HG02943 (cell line): ENCODE data around the gene CD1D.

ENCODE experiments used
- ATAC-seq: cut with Tn5 transposase; IDR thresholded peaks from one replicate; pipeline ENCODE4 v1.9.1; 2021; ENCODE audit warnings: mild to moderate bottlenecking, low read depth, moderate library complexity; ENCODE audit not compliant: unreplicated experiment

Gene CD1D

DNA sequence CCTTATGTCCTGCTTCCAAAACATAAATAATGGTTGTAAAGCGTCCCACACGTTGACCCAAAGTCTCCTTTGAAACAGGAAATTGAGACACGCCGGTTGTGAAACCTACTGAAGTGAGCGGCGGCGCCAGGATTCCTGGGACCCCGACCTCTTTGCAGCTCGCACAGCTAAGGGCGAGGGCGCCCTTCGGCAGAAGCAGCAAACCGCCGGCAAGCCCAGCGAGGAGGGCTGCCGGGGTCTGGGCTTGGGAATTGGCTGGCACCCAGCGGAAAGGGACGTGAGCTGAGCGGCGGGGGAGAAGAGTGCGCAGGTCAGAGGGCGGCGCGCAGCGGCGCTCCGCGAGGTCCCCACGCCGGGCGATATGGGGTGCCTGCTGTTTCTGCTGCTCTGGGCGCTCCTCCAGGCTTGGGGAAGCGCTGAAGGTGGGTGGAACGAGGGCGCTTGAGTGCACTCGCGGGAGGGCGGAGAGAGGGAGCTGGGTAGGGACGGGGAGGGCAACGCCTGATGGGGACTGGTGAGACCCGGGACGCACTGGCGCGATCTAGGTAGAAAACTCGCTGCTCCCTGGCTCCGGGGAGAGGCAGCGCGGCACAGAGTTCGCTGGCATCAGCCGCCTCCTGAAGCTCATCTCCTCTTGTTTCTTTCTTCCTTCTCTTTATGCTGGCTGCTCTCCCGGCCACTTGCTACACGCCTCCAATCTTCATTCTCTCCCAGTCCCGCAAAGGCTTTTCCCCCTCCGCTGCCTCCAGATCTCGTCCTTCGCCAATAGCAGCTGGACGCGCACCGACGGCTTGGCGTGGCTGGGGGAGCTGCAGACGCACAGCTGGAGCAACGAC is at the start of gene CD1D:
Gene CD1D, plus strand, starts transcription at position 155 of the 836 bp plus-strand sequence. Its CDS starts 207 bp downstream, at position 362.
- no peak for ATAC-seq

DNA sequence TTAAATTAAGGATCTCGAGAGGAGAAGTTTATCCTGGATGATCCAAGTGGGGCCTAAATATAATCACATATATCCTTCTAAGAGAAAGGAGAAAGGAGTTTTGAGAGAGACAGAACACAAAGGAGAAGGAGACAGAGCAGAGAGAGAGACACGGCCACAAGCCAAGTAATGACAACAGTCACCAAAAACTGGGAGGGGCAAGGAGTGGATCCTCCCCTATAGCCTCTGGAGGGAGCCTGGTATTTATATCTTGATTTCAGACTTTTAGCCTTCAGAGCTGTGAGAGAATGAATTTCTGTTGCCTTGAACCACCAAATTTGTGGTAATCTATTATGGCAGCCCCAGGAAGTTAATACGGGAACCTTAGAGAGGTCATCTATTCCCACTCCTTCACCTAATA is 49.5 kb upstream of the CD1D start:
- ATAC-seq: no peak

DNA sequence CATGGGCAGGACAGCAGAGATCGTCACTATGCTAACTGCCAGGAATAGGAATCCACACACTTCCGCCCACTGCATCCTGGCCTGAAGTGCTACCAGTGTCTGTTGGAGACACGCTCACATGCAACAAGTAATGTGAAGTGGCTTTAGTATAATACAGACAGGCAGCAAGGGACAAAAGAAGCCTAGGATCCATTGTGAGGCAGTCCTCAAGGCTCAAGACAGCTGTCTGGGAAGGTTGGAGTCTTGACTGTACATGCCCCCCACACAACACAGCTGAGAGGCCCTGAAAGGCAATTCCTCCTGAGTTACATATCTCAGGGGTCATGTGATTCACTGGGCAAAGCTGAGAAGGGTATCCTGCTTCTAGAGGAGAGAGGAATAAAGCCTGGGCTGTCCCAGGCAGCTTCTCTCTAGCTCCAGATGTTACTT is 39.9 kb upstream of the CD1D start:
- no peak for ATAC-seq

DNA sequence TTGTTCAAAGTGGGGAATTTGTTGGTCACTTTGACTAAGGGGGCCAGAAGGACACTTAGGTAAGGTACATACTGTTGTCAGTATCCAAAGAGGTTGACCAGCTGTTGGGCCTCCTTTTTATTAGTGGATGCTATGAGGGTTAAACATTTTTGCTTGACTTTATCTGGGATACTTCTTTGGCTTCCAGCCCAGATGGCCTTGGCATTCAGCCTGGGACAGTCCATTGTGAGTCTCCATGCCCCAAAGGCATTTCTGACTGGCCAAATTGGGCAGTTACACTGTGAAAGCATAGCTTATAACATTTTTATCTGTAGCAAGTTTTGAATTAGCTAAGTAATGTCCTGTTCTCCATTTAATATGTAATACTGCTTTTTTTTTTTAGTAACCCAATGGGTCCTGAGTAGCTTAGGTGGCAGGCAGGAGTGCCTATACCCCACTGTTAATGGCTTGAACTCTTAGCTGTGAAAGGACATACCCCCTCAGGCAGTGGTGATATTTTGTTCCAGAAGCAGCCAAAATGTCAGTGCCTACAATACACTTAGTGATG is 35.4 kb upstream of the CD1D start:
- ATAC-seq: no peak

DNA sequence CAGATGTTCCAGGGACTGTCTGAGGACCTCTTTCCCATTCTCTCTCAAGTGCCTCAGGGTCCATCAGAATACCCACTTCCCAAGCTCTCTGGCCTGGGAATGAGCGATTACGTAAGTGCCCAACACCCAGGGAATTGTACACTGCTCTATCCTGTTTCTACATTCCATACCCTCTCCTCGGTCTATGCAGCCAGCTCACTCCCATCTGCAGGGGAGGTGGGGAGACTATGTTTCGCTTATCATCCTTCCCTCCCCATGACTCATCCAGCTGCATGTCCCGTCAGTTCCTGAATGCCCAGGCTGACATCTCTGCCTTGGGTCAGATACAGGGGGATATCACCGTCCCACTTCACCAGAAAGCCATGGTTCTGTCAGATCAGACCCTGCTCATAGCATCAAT is 34.5 kb upstream of the CD1D start:
- no peak for ATAC-seq

DNA sequence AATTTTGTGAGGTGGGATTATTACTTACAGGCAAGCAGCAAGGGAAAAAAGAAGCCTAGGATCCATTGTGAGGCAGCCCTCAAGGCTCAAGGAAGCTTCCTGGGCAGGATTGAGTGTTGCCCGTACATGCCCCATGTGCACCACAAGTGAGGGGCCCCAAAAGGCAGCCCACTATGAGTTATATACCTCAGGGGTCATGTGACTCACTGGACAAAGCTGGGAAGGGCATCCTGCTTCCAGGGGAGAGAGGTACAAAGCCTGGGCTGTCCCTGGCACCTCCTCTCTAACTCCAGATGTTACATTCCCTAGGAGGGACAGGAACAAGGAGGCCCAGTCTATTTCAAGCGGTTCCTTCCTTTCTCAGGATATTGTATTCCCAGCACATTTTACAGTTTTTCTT is 34.0 kb upstream of the CD1D start:
- ATAC-seq: no peak

DNA sequence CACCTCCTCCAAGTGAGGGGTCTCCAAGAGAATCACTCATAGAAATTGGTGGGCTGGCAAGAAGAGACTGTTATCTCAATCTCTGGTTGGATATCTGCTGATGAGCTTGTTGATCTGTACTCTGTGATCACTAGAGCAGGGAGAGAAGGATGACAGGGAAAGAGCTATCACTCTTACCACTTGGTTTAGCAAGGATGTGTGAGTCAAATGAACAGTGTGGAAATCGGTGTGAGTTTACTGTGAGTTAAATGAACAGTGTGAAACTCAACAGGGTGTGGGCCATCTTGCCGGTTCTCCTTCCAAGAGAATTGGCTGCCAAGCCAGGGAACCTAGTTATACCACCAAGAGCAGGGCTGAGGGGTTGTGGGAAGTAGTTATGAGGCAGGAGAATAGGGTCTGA is 33.3 kb upstream of the CD1D start:
- no peak for ATAC-seq

DNA sequence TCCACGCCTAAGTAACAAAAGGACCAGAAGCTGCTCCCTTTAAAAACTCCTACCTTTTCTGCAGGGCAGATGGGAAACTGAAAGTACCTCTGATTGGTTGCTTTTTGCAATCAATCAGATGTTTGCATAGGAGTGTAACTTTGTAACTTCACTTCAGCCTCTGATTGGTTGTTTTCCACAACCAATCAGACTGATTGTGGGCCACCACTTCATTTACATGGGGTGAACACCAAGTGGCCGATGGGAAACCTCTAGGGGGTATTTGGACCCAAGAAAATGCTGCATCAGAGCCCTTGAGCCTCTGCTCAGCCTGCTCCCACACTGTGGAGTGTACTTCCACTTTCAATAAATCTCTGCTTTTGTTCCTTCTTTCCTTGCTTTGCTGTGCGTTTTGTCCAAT is 32.8 kb upstream of the CD1D start:
- ATAC-seq: no peak

DNA sequence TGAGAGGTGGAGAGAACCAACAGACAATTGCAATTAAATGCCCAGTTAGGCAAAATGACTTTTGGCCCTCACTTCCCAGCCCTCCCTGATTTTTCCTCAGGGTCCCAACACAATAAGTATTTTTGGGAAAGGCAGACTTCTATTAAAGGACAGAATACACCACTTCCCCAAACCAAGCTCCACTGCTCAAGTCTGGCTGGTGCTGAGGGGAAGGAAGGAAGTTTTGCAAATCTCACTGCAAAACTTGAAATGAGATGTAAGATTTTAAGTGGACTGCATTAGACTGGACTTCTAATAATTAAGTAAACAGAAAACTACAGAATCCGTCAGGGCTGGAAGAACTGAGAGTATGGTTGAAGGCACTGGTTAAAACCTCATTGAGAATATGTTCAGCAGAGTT is 32.2 kb upstream of the CD1D start:
- no peak for ATAC-seq

DNA sequence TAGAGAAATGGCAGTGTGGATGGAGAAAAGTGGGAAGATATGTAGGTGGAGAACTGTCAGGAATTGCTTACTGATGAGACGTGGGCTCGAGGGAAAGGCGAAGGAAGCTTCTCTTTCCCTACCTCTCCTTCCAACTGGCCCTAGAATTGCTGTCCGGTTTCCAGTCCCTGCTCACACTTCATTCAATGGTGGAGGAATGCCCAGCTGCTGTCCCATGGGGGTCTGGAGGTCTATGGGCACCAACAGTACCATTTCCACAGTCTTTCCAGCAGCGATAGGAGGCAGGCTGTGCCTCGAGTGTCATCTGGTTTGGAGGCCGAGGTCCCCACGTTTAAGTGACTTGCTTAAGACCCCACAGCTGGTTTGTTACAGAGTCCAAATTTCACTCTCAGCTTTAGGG is 31.5 kb upstream of the CD1D start:
- no peak for ATAC-seq

DNA sequence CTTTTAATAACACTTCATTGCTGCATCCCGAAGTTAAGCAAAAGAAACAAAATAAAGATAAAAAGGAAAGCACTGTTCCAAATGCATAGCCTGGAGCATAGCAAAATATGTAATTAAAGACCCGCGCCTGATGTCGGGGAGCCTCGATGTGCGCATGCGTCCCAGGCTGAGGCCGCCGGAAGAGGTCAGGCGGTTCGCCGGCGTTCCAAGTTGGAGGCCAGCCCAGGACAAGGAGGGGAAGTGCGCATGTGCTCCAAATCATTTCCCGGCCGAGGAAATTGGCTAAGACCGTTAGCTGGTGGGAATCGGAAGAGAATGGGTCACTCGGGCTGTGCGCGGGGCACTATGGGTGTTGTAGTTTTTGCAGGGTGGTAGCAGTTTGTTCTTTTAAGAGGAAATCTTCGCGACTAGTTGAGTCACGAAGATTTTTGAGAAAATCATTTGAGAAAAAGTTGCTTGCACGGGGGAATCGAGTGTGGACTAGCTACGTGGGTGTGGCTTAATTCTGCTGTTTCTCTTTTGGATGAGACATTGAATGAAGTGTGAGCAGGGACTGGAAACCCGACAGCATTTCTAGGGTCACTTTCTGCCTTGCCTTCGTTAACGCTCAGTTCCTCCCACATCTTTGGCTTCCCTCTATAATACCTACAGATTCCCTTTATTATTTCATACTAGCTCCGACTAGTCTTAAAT is 31.0 kb upstream of the CD1D start:
- ATAC-seq: no peak

DNA sequence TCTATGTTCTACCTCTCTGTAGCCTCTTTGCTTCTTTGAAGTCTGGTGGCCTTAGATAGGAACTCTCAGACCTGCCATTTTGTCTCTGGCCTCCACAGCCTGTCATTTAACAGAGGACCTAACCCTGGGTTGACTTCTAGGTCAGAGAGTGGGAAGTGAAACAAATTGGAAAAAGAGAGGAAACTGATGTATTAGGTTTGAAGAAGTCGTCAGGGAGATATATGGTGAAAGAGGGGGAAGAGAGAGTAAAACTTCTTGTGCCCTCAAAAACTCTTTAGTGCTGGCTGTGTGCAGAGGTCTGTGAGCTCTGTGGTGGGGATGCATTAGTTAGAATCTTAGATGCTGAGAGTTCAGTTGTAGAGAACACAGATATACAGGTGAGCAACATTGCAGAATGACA is 30.2 kb upstream of the CD1D start:
- ATAC-seq: no peak

DNA sequence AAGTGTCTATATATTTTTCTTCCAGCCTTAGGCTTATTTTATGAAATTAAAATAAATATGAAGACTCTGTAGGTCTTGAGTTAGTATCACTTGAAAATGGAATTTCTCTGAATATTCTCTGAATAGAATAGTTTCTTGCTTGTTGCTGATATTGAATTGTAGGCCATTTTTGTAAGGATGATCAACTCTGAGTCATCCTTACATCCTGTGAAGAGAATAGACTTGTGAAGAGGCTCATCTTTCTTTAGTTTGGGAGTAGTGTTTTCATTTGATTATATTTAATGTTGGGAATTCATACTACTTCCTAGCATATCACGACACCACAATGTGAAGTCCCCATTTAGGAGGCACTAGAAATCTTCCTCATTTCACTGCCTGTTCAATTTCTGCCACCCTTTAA is 27.5 kb upstream of the CD1D start:
- ATAC-seq: no peak

DNA sequence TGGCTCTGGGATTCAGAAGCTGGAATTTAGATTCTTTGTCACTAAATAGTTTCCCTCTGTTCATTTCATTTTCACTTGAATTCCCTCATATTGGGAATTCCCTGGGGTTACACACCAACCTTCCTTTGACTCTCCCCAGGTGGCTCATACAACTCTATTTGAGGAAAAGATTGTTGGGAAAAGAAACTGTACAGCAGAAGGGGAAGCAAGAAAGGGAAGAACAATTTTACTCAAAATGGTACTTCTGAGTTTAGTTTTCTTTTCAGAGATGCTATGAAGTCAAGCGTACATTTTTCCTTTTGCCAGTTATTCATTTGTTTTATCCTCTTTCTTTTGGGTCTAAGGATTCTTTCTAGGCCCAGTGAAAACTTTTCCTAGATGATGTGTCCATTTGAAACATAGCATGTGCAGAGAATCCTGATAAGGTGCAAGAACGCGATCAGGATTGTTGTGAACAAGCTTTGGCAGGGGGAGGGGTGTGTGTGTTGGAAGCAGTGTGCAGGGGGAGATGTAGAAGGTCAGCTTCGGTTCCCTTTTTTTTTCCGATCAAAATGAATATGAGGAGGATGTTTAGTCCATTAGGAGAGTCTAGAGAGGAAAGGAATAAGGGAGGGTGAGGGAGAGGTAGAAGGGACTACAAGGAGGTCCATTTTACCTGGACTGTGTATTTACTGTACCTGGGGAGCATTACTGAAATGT is 26.8 kb upstream of the CD1D start:
- no peak for ATAC-seq

DNA sequence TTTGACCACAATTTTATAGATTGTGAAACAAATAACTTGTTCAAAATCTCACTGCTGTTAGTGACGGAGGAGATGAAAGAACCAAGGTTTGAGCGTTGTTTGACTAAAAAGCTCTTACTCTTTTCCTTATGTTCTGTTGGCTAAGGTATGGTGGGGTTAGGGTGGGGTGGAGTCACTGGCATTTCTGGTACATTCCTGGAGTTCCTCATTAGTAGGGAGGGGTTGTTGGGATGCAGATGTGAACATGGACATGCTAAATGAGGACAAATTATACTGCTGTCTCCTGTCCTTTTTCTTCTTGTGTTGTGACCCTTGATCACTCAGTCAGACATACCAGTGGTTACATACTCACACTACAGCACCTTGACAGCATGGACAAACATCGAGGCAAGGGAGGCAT is 26.2 kb upstream of the CD1D start:
- no peak for ATAC-seq

DNA sequence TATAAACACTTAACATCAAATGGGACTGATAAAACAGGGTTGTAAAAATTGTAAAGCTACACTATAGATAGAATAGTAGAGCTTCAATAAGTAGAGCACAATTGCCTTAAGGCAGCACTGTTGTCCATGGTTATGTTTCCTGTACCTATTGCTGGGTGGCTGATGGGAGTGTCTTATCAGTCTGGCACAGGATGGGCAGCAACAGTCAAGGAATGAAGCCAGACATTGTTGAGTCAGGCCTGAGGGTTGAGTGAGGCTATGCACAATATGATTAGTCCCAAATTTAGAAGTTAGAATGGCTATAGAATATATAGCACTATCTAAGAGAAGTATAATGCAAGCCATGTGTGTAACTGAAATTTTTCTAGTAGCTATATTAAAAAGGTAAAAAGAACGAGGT is 25.0 kb upstream of the CD1D start:
- ATAC-seq: no peak

DNA sequence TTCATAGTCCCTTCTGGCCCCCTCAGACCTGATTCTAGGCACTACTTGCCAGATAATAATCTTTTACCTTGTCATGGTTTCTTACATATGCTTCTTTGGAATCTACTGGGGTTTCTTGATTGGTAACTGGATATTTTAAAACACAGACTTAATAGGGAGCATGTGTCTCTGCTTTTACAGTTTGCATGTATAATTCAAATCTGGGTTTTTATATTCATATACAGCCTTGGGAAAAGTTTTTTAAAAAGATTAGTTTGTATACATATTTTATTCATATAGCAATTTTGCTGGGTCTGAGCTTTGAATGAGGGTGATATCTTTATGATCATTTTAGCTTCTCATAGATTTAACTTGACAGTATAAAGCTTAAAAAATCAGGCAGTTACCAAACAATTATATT is 21.1 kb upstream of the CD1D start:
- ATAC-seq: no peak

DNA sequence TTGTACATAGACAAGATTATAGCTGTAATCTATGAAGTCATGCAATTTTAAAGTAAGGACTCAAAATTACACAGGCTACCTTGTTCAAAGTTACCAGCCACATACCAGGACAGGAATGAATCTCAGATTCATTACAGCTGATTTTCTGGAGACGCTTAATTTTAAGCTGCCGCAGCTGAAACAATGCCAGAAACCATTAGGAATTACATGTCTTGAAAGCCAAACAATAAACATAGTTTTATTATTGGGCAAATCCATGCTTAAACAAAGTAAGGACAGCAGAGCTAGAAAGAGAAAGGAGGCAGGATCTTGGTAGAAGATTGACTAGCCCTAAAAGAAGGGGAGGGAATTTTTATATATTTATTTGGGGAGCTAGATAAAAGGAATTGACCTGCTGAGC is 19.2 kb upstream of the CD1D start:
- ATAC-seq: no peak

DNA sequence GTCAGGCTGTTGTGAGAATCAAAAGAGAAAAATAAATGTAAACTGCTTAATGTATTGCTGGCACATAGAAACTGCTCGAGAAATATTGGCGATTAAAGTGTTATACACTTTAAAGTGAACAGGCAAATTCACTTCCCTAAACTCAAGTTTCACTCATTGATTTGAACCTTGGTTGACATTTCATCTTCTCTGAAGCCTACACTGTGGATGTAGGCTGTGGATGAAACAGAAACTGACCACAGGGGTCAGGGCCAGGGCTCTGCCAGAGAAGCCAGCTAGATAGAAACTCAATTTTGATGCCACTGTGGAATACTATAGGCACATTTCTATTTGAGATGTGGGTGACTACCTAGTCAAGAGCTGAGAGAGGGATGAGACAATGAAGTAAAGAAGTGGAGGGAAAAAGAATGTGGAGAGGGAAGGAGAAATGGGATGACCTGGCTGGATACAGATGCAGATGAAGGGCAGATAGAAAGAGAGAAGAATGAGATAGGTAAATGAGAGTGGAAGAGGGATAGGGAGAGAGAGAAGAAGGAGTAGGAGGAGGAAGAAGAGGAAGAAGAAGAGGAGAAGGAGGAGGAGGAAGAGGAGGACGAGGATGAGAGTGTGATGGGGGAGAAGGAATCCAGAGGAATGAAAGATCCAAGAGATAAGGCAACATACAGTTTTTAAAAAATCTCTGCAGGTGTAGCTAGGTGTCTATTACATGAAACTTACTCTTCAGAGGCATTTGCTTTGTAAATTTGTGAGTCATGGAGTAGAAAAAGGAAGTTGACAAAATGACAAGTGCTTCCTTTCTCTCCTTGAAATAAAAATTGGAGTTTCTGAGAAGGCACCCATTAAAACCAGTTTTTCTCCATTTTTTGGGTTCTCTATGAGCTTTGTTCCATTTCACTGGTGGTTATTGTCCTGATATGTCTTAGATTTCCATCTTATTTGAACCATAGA is 17.4 kb upstream of the CD1D start:
- ATAC-seq: peak; percentile 99

DNA sequence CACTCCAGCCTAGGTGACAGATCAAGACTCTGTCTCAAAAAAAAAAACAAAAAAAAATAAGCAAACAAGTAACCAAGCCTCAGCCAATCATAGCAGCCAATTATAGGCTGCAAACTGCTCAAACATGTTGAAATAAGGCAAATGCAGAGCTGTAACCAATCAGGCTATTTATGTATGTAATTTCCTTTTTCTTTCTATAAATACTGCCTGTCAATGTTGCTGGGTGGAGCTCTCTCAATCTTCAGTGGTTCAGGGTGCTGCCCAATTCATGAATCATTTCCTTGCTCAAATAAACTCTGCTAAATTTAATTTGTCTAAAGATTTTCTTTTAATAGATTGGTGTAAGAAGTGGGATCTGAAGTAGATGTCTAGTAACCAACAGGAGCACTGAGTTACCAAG is 11.6 kb upstream of the CD1D start:
- no peak for ATAC-seq
